ENCODE measurements around the gene HSP90B1. TPM values are rescaled to one million over a fixed set of nuclear protein-coding genes. Genes with fewer than 3 reads are reported as not detected.

Gene HSP90B1
- total RNA-seq, 4 donors from 2014 or later = 206 to 319 (median 209) TPM

GRCh38 chr12:103913100-103913499 lies 17.1 kb upstream of the HSP90B1 start:
- TF ChIP-seq CTCF (IDR thresholded peaks at IDR 0.05) = no peak
- no peak for TF ChIP-seq POLR2A (IDR thresholded peaks at IDR 0.05)
- no peak for DNase-seq
- Histone ChIP-seq H3K27ac (no peak overlapping the region), H3K27me3 (no peaks in the 10 kb centered on the region), H3K4me3 (no peak overlapping the region), H3K9me3 (peaks cover 0 to 10% (median 0%) of the 10 kb centered on the region in 3 donors), H3K36me3 (no peaks in the 10 kb centered on the region), H3K4me1 (no peaks in the 10 kb centered on the region)
- intact Hi-C loops (cut with DNase I) = no loop called here
- 66 to 84% methylated on average over 3 of the region's 3 CpGs for WGBS, 2 donors

- H3K4me1 ChIP-seq = no peaks in the 10 kb centered on the region
- H3K27me3 ChIP-seq = no peaks in the 10 kb centered on the region
- no peak overlapping the region for H3K4me3 ChIP-seq
- peaks cover 0 to 10% (median 0%) of the 10 kb centered on the region in 3 donors for H3K9me3 ChIP-seq
- intact Hi-C loops (cut with DNase I) = no loop called here
- H3K27ac ChIP-seq = no peak overlapping the region
- no peak for TF ChIP-seq CTCF (IDR thresholded peaks at IDR 0.05)
- no peak for TF ChIP-seq POLR2A (IDR thresholded peaks at IDR 0.05)
- no peaks in the 10 kb centered on the region for H3K36me3 ChIP-seq
- no peak for DNase-seq
- 78 to 84% methylated on average over 8 of the region's 8 CpGs for WGBS, 2 donors
These were observed 14.9 kb upstream of the HSP90B1 start for GRCh38 chr12:103915306-103915705.

GRCh38 chr12:103917873-103918272 lies 12.3 kb upstream of the HSP90B1 start:
- Histone ChIP-seq H3K36me3 (no peaks in the 10 kb centered on the region), H3K4me3 (no peak overlapping the region), H3K4me1 (no peaks in the 10 kb centered on the region), H3K9me3 (peaks cover 0 to 10% (median 0%) of the 10 kb centered on the region in 3 donors), H3K27ac (no peak overlapping the region), H3K27me3 (no peaks in the 10 kb centered on the region)
- 55 to 65% methylated on average over 3 of the region's 3 CpGs for WGBS, 2 donors
- TF ChIP-seq POLR2A (IDR thresholded peaks at IDR 0.05) = no peak
- no peak for TF ChIP-seq CTCF (IDR thresholded peaks at IDR 0.05)
- DNase-seq = no peak
- intact Hi-C loops (cut with DNase I) = no loop called here

- no peaks in the 10 kb centered on the region for H3K36me3 ChIP-seq
- H3K27me3 ChIP-seq = no peaks in the 10 kb centered on the region
- intact Hi-C loops (cut with DNase I) = no loop called here
- H3K4me3 ChIP-seq = no peak overlapping the region
- no peaks in the 10 kb centered on the region for H3K9me3 ChIP-seq
- no peak for TF ChIP-seq POLR2A (IDR thresholded peaks at IDR 0.05)
- no peak for TF ChIP-seq CTCF (IDR thresholded peaks at IDR 0.05)
- H3K4me1 ChIP-seq = peaks cover 0 to 16% (median 0%) of the 10 kb centered on the region in 3 donors
- DNase-seq = no peak
- 73 to 76% methylated on average over 9 of the region's 9 CpGs for WGBS, 2 donors
- H3K27ac ChIP-seq = no peak overlapping the region
These were observed 5.2 kb upstream of the HSP90B1 start for GRCh38 chr12:103924761-103925641.

- DNase-seq = peak; percentile 3
- Histone ChIP-seq H3K9me3 (no peaks in the 10 kb centered on the region), H3K27me3 (no peaks in the 10 kb centered on the region), H3K27ac (peak overlapping the region; percentile 91 to 96 (median 93)), H3K4me3 (peak overlapping the region; percentile 52 to 87 (median 68)), H3K36me3 (peaks cover 0 to 16% (median 0%) of the 10 kb centered on the region in 3 donors), H3K4me1 (peaks cover 5 to 46% (median 22%) of the 10 kb centered on the region in 3 donors)
- TF ChIP-seq POLR2A (IDR thresholded peaks at IDR 0.05) (no peak), CTCF (IDR thresholded peaks at IDR 0.05) (no peak)
- 12 to 14% methylated on average over 12 of the region's 12 CpGs for WGBS, 2 donors
- intact Hi-C loops (cut with DNase I) = no loop called here
These were observed 1.5 kb upstream of the HSP90B1 start for GRCh38 chr12:103928682-103929045.
